Measurements from ENCODE around the gene KDELR1. TPM values are rescaled to one million over a fixed set of nuclear protein-coding genes. Genes with fewer than 3 reads are reported as not detected.

KDELR1 gene
- total and polyA plus RNA-seq, 9 of the 15 experiments (the other 6 are each of a cell fraction or from before 2014, with no cell fraction given) = 6.1 to 165 (median 58.5) TPM

- H3K4me2 ChIP-seq (ENCODE audit: insufficient read depth, low read length) = no peak overlapping the region
- CTCF ChIA-PET (ENCODE audit: low intra/inter-chr PET ratio) = no interaction called here
- H3K79me2 ChIP-seq (ENCODE audit: control insufficient read depth, insufficient read depth, low read length) = 0 out of 3 replicates have a peak, but pooled peaks cover 2% of the 10 kb centered on the region
- H3K9me1 ChIP-seq (ENCODE audit: control insufficient read depth, insufficient read depth, low read length) = no peaks in the 10 kb centered on the region
- ATAC-seq = peak; percentile 94
- no peaks in the 10 kb centered on the region for H3K9me3 ChIP-seq (replicated peaks; ENCODE audit: control insufficient read depth, insufficient read depth, low read depth, low read length)
- TF ChIP-seq ZBTB7A (IDR thresholded peaks at IDR 0.05; ENCODE audit: borderline replicate concordance, control insufficient read depth, low read depth, low read length) (0 out of 2 replicates have a peak, but pooled peaks have one; percentile 42), SNRNP70 (optimal IDR thresholded peaks at IDR 0.05; ENCODE audit: low read depth, low read length) (no peak), E2F6 (IDR thresholded peaks at IDR 0.05; ENCODE audit: borderline replicate concordance in 1 of 2, extremely low read depth in 1 of 2, insufficient read depth in 1 of 2, insufficient read length in 1 of 2, low read depth in 1 of 2, low read length in 1 of 2, poor library complexity in 1 of 2, severe bottlenecking in 1 of 2) (peak in 1 of 2 experiments; percentile 15), VEZF1 (CRISPR knock-in tag; IDR thresholded peaks at IDR 0.05) (peak; percentile 72), ZKSCAN8 (CRISPR knock-in tag; IDR thresholded peaks at IDR 0.05) (no peak), ZNF644 (tag; IDR thresholded peaks at IDR 0.05; ENCODE audit: low read depth) (no peak), BRF1 (IDR thresholded peaks at IDR 0.05; ENCODE audit: borderline replicate concordance, extremely low read depth, insufficient read length) (no peak), CCAR2 (IDR thresholded peaks at IDR 0.05; ENCODE audit: low read depth, low read length) (no peak), TFAP4 (CRISPR knock-in tag; IDR thresholded peaks at IDR 0.05; ENCODE audit: borderline replicate concordance) (peak; percentile 11; the same call in 1 of the 2 replicates), NUFIP1 (IDR thresholded peaks at IDR 0.05; ENCODE audit: partially characterized antibody) (no peak)
- no peak overlapping the region for H2AFZ ChIP-seq (ENCODE audit: low read depth, low read length)
- BruUV-seq (replicated peaks) = no TSS peak
- peak; percentile 88 to 96 (median 94) for DNase-seq (ENCODE audit: extremely low read depth in 1 of 4, low spot score in 3 of 4)
- peaks cover 50% of the 10 kb centered on the region; the same call in 2 of the 3 replicates for H3K36me3 ChIP-seq (ENCODE audit: control insufficient read depth, insufficient read depth, low read length)
- 0% methylated on average over 6 of the region's 14 CpGs for WGBS (ENCODE audit: insufficient coverage, low coverage, missing lambda C conversion rate)
- H3K9ac ChIP-seq (ENCODE audit: insufficient read depth in 1 of 2, low read depth in 2 of 2, low read length in 2 of 2) = peak overlapping the region in 1 of 2 experiments; percentile 41; a peak in 2 of 4 replicates
- in situ Hi-C loops (cut with MboI) = no loop called here
- peak; percentile 97 for FAIRE-seq
- no peak overlapping the region for H3K4me3 ChIP-seq
- H3K4me1 ChIP-seq (replicated peaks in 1 of 2; ENCODE audit: control insufficient read depth in 2 of 2, insufficient read depth in 2 of 2, low read length in 2 of 2) = peaks cover 17 to 44% of the 10 kb centered on the region in 2 experiments
- no peaks in the 10 kb centered on the region for H3K27me3 ChIP-seq (ENCODE audit: control insufficient read depth in 2 of 2, insufficient read depth in 2 of 2, low read length in 2 of 2)
- POLR2A ChIA-PET = interaction anchor here (0.5 to 1.5 kb wide), 4 partner anchors 11 to 64 kb away, joined by 3 to 4 read pairs (median 3); partner anchors contain the start of gene KDELR1
- no peaks in the 10 kb centered on the region; the same call in 1 of the 2 replicates for H4K20me1 ChIP-seq (replicated peaks; ENCODE audit: control insufficient read depth, insufficient read depth, low read length)
- intact Hi-C loops (cut with micrococcal nuclease) = no loop called here
- no peak overlapping the region for H3K27ac ChIP-seq (ENCODE audit: extremely low read depth, low read depth, low read length)
These were observed 24.0 kb upstream of the KDELR1 start for GRCh38 chr19:48415395-48415794.

All from K562 (cell line).